RWPE1 (cell line): ENCODE results near the gene CPED1.

Source experiments
- CTCF ChIA-PET: fragments of 350-600 bp; sonication (Branson Sonifier 250); formaldehyde crosslinking; extraction: SDS; loops from one replicate; lab custom pipeline; 2021; lab: Yijun Ruan, JAX
- POLR2A ChIA-PET: fragments of 400-600 bp; formaldehyde crosslinking; extraction: SDS; loops from one replicate; lab custom pipeline; 2020; ENCODE audit warnings: antibody characterized with exemption; ENCODE audit not compliant: low non-redundant PET; lab: Yijun Ruan, JAX
- DNase-seq: peaks from one replicate; pipeline ENCODE4 v3.0.0; 2012; ENCODE audit warnings: low spot score
- H3K27ac ChIP-seq: fragments of 450-650 bp; 2 replicates; pipeline ENCODE4 v1.5.1; 2017
- TF ChIP-seq, protein P1 (sequence below): fragments of 450-650 bp; conservative IDR thresholded peaks from 2 replicates; pipeline ENCODE4 v1.5.1; 2017; ENCODE audit warnings: low read depth, mild to moderate bottlenecking

The CPED1 gene

GRCh38 chr7:121303422-121304101 is 315.1 kb downstream of the CPED1 start:
- TF ChIP-seq, protein P1, sequence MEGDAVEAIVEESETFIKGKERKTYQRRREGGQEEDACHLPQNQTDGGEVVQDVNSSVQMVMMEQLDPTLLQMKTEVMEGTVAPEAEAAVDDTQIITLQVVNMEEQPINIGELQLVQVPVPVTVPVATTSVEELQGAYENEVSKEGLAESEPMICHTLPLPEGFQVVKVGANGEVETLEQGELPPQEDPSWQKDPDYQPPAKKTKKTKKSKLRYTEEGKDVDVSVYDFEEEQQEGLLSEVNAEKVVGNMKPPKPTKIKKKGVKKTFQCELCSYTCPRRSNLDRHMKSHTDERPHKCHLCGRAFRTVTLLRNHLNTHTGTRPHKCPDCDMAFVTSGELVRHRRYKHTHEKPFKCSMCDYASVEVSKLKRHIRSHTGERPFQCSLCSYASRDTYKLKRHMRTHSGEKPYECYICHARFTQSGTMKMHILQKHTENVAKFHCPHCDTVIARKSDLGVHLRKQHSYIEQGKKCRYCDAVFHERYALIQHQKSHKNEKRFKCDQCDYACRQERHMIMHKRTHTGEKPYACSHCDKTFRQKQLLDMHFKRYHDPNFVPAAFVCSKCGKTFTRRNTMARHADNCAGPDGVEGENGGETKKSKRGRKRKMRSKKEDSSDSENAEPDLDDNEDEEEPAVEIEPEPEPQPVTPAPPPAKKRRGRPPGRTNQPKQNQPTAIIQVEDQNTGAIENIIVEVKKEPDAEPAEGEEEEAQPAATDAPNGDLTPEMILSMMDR, result no peak
- CTCF ChIA-PET, result interaction anchor here (0.5 to 0.6 kb wide), 2 partner anchors 86 to 173 kb away, joined by 3 read pairs; no protein-coding TSS in a partner anchor
- no peak overlapping the region for H3K27ac ChIP-seq
- no peak for DNase-seq
- POLR2A ChIA-PET, result no interaction called here

- no peak overlapping the region for H3K27ac ChIP-seq
- POLR2A ChIA-PET, result no interaction called here
- CTCF ChIA-PET, result interaction anchor here (0.6 kb wide), 2 partner anchors 87 to 447 kb away, joined by 3 read pairs; no protein-coding TSS in a partner anchor
- TF ChIP-seq, protein P1, result no peak
- no peak for DNase-seq
Observed at GRCh38 chr7:121304102-121304658, 315.7 kb downstream of the CPED1 start.

DNA sequence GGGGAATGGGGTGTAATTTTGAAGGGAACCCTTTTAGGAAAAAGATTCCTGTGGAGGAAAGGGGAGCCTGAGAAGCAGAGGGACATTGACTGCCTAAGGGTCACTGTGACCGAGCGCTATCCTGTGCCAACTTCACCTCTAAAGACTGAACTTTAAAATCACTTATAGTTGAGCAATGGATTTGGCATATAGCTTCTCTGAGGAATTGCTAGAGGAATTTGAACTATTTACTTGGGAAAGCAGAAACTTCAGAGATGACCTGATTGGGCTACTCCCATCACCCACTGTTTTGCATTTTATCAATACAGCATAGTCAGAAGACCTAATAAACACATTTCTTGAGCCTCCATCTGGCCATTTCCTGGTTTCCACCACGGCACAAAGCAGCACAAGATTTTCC is 316.6 kb downstream of the CPED1 start:
- no peak overlapping the region for H3K27ac ChIP-seq
- ChIA-PET POLR2A (no interaction called here), CTCF (interaction anchor here (0.6 kb wide), 2 partner anchors 25 to 448 kb away, joined by 3 read pairs; no protein-coding TSS in a partner anchor)
- TF ChIP-seq, protein P1, result no peak
- no peak for DNase-seq

DNA sequence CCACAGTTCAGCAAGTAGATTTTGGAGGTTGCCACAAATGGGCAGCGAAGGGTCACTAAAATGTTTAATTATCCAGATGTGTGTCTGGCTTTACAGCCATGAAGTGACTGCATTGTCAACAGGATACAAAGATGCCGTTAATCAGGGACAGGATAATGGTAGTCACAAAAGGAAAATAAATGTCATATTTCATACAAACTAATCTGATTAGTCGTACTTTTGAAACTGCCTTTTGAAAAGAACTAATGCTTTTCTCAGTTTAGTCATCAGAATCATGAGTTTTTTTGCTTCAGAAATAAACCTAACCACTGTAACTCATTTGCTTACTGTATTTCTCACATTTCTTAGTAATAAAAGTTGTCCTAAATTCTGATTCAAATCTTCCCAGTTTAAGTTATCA is 318.1 kb downstream of the CPED1 start:
- H3K27ac ChIP-seq, result no peak overlapping the region
- DNase-seq, result no peak
- CTCF ChIA-PET, result no interaction called here
- TF ChIP-seq, protein P1, result no peak
- POLR2A ChIA-PET, result no interaction called here

DNA sequence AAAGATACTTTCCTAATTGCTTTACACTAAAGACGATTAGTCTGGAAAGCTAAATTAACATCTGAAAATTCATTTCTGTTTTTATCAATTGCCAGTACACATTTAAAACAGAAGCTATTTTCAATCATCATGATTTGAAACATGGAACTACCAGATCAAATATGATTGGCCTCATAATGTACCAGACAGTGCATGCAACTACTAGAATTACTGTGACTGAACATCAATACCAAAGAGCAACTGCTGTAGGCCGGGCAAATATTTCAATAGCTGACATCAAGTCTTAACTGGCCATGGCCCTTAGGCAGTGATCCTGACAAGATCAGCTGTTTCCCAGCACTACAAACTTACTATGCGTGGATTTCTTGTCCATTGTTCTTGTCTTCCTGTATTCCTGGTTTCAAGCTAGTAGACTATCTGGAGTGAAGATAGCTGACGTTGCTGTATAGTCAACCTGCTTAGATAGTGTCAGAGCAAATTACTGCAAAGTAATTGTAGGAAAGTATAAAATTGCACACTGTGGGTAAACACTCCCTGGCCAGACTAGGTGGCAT is 318.6 kb downstream of the CPED1 start:
- TF ChIP-seq, protein P1, result no peak
- DNase-seq, result no peak
- POLR2A ChIA-PET, result no interaction called here
- H3K27ac ChIP-seq, result no peak overlapping the region
- CTCF ChIA-PET, result no interaction called here

GRCh38 chr7:121313220-121313792 is 324.8 kb downstream of the CPED1 start:
- ChIA-PET CTCF (interaction anchor here (0.5 to 1.2 kb wide), 2 partner anchors 13 to 178 kb away, joined by 5 read pairs; no protein-coding TSS in a partner anchor), POLR2A (no interaction called here)
- TF ChIP-seq, protein P1, result no peak
- DNase-seq, result peak; percentile 72
- no peak overlapping the region for H3K27ac ChIP-seq
